ENCODE measurements around the gene SATB2. TPM values are rescaled to one million over a fixed set of nuclear protein-coding genes. Genes with fewer than 3 reads are reported as not detected.

Gene SATB2
- polyA plus RNA-seq, 1 of the 3 experiments (the other 2 are of a cell fraction): 0.13 TPM

GRCh38 chr2:199428291-199428690 is 29.4 kb downstream of the SATB2 start:
- H4K20me1 ChIP-seq (ENCODE audit: insufficient read depth): no peaks in the 10 kb centered on the region
- H3K4me2 ChIP-seq: no peak overlapping the region
- no peaks in the 10 kb centered on the region for H3K36me3 ChIP-seq (replicated peaks in 1 of 2; ENCODE audit: control insufficient read depth in 1 of 2, insufficient read depth in 2 of 2, low read length in 1 of 2)
- H3K9me3 ChIP-seq: no peaks in the 10 kb centered on the region
- DNase-seq: no peak
- H3K4me3 ChIP-seq (ENCODE audit: low read depth in 2 of 2, low read length in 1 of 2): no peak overlapping the region
- no peak overlapping the region for H3K27ac ChIP-seq (ENCODE audit: low read depth in 2 of 2, low read length in 1 of 2)
- no peaks in the 10 kb centered on the region; a peak in 1 of 4 replicates for H3K4me1 ChIP-seq (ENCODE audit: control insufficient read depth in 1 of 2, insufficient read depth in 2 of 2, low read depth in 1 of 2, low read length in 1 of 2)
- H2AFZ ChIP-seq (ENCODE audit: low read depth): no peak overlapping the region
- no peaks in the 10 kb centered on the region for H3K79me2 ChIP-seq (ENCODE audit: insufficient read depth)
- H3K9ac ChIP-seq: no peak overlapping the region
- POLR2A ChIA-PET: no interaction called here
- H3K27me3 ChIP-seq (ENCODE audit: insufficient read depth): no peaks in the 10 kb centered on the region
- no peaks in the 10 kb centered on the region for H3K9me2 ChIP-seq
- H3F3A ChIP-seq (replicated peaks; ENCODE audit: insufficient read depth): peaks cover 2% of the 10 kb centered on the region
- TF ChIP-seq ZBTB33 (IDR thresholded peaks at IDR 0.05; ENCODE audit: borderline replicate concordance, low read depth): no peak
- no peak for TF ChIP-seq FOSL2 (IDR thresholded peaks at IDR 0.05; ENCODE audit: borderline replicate concordance, low read depth)
- TF ChIP-seq TCF12 (IDR thresholded peaks at IDR 0.05): no peak
- TF ChIP-seq FOXJ3 (CRISPR knock-in tag; IDR thresholded peaks at IDR 0.05): no peak
- no peak for TF ChIP-seq RXRA (IDR thresholded peaks at IDR 0.05; ENCODE audit: borderline replicate concordance, low read depth)
- no peak for TF ChIP-seq NFIC (IDR thresholded peaks at IDR 0.05; ENCODE audit: borderline replicate concordance)
- TF ChIP-seq CTCF (IDR thresholded peaks at IDR 0.05): no peak
- TF ChIP-seq MXI1 (IDR thresholded peaks at IDR 0.05; ENCODE audit: low read depth, low read length): no peak
- TF ChIP-seq RCOR1 (IDR thresholded peaks at IDR 0.05; ENCODE audit: low read length): no peak
- no peak for TF ChIP-seq GATA2 (CRISPR knock-in tag; IDR thresholded peaks at IDR 0.05)
- TF ChIP-seq MAX (IDR thresholded peaks at IDR 0.05; ENCODE audit: low read depth): no peak
- TF ChIP-seq EP300 (IDR thresholded peaks at IDR 0.05; ENCODE audit: borderline replicate concordance in 1 of 2, low read depth in 1 of 2, low read length in 1 of 2): no peak
- no peak for TF ChIP-seq USF1 (IDR thresholded peaks at IDR 0.05; ENCODE audit: borderline replicate concordance, low read depth)
- no peak for TF ChIP-seq REST (IDR thresholded peaks at IDR 0.05; ENCODE audit: low read depth, low read length)
- no peak for TF ChIP-seq PBX3 (IDR thresholded peaks at IDR 0.05)
- WGBS (ENCODE audit: low lambda C conversion rate): 13% methylated on average over 3 of the region's 3 CpGs
- CTCF ChIA-PET: interaction anchor here (0.7 kb wide), 1 partner anchor 9 kb away, joined by 3 read pairs; no protein-coding TSS in a partner anchor
